Measurements from ENCODE around the gene PPIL3. TPM values are rescaled to one million over a fixed set of nuclear protein-coding genes. Genes with fewer than 3 reads are reported as not detected.

PPIL3 gene
- total RNA-seq, 4 donors from 2014 or later: 6.9 to 16.3 (median 13.4) TPM

DNA sequence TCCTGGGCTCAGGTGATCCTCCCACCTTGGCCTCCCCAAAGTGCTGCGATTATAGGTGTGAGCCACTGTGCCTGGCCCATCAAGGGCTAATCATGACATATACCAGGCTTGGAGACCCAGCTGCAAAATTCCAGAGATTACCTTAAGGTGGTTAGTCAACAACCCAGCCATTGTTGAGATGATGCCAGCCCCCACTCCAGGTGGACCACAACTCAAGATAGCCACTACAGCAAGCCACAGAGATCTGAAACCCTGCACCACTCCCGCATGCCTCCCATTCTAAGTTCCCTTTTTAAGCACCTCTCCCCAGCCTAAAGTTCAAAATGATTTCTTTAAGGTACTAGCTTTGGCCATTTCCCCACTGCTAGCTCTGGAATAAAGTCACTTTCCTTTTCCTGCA lies 19.9 kb downstream of the PPIL3 start:
- DNase-seq (ENCODE audit: extremely low spot score): no peak
- no peaks in the 10 kb centered on the region for H3K9me3 ChIP-seq
- H3K27ac ChIP-seq (replicated peaks in 1 of 4): no peak overlapping the region
- H3K4me1 ChIP-seq: peaks cover 9 to 32% (median 24%) of the 10 kb centered on the region in 4 donors
- whole genome bisulfite sequencing: 91% methylated on average over 2 of the region's 2 CpGs
- H3K27me3 ChIP-seq: no peaks in the 10 kb centered on the region
- TF ChIP-seq, protein P1, sequence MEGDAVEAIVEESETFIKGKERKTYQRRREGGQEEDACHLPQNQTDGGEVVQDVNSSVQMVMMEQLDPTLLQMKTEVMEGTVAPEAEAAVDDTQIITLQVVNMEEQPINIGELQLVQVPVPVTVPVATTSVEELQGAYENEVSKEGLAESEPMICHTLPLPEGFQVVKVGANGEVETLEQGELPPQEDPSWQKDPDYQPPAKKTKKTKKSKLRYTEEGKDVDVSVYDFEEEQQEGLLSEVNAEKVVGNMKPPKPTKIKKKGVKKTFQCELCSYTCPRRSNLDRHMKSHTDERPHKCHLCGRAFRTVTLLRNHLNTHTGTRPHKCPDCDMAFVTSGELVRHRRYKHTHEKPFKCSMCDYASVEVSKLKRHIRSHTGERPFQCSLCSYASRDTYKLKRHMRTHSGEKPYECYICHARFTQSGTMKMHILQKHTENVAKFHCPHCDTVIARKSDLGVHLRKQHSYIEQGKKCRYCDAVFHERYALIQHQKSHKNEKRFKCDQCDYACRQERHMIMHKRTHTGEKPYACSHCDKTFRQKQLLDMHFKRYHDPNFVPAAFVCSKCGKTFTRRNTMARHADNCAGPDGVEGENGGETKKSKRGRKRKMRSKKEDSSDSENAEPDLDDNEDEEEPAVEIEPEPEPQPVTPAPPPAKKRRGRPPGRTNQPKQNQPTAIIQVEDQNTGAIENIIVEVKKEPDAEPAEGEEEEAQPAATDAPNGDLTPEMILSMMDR (IDR thresholded peaks at IDR 0.05): no peak
- TF ChIP-seq POLR2AphosphoS5 (IDR thresholded peaks at IDR 0.05): no peak
- no peak for TF ChIP-seq EP300 (IDR thresholded peaks at IDR 0.05)
- no peak for TF ChIP-seq POLR2A (IDR thresholded peaks at IDR 0.05; ENCODE audit: low read depth)
- H3K4me3 ChIP-seq: no peak overlapping the region
- intact Hi-C loops (cut with DNase I): no loop called here
- H3K36me3 ChIP-seq: peaks cover 6 to 30% (median 17%) of the 10 kb centered on the region in 4 donors

DNA sequence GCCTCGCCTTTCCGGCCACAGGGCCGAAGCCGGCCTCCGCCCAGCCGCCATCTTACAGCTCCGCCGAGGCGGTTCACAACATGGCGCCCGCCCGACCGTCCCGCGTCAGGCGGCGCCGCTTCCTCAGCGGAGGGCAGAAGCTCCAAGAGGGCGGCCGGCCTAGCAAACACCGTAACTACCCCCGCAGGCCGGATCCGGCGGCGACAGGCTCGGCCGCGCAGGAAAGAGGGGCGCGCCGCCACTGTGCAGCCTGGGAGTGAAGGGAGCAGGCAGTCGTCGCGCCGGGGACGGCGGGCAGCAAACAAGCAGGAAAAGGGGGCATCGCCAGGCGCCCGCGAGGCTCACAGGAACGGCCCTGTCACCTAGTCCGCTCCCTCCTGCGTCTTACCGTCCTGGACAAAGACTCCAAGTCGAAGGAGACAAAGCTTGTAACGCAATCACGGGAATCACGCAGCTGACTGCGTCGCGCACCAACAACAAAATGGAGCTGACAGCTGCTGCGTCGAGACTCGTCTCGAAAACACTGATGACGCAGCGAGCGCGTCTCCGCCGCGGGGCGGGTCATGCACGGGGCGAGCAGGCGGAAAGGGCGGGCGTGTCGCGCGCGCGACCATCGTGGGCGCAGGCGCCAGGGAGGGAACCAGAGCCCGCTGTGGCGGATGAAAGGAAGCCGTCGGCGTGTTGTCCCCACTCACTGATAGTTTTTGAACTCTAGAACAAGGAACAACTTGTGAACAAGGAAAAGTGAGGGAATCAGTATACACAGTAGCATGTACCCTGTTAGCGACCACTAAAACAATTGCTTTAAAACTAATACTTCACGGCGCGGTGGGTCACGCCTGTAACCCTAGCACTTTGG lies 24.5 kb downstream of the PPIL3 start, which contains the start of gene CLK1:
Gene CLK1 (minus strand): TSS at position 483 of the 859 bp plus-strand sequence. CDS start 2,796 bp downstream, outside the sequence.
- Histone ChIP-seq H3K4me1 (peaks cover 19 to 58% (median 49%) of the 10 kb centered on the region in 4 donors), H3K27ac (replicated peaks in 1 of 4) (peak within 1 kb of the TSS; percentile 98 to 100 (median 100)), H3K4me3 (peak within 1 kb of the TSS; percentile 76 to 98 (median 90)), H3K9me3 (no peaks in the 10 kb centered on the region), H3K27me3 (peaks cover 0 to 3% (median 0%) of the 10 kb centered on the region in 4 donors), H3K36me3 (peaks cover 1 to 28% (median 7%) of the 10 kb centered on the region in 4 donors)
- intact Hi-C loops (cut with DNase I): loop anchor here (5.0 kb wide), 1 partner anchor 52 kb away; the partner anchor contains the start of gene BZW1
- WGBS: 3% methylated on average over 47 of the region's 89 CpGs
- peak; percentile 98 for DNase-seq (ENCODE audit: extremely low spot score)
- TF ChIP-seq, protein P1 (IDR thresholded peaks at IDR 0.05): no peak
- TF ChIP-seq POLR2A (IDR thresholded peaks at IDR 0.05; ENCODE audit: low read depth) (peak; percentile 96), POLR2AphosphoS5 (IDR thresholded peaks at IDR 0.05) (peak; percentile 100), EP300 (IDR thresholded peaks at IDR 0.05) (peak; percentile 14)

DNA sequence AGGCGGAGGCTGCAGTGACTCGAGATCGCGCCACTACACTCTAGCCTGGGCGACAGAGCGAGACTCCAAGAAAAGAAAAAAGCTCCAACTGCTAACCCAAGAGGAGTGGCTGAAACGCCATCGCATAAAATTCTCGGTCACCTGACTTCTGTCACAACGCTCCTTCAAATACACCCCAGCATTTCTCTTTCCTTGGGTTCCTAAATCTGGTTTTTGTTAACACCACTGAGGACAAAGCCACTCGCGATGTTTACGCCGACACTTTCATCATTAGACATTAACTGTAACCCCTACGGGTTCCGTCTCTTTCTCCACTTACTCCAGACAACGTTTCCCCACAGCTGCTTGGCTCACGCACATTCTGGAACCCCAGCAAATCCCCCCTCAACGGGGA lies 25.1 kb downstream of the PPIL3 start:
- Histone ChIP-seq H3K27ac (replicated peaks in 1 of 4) (peak overlapping the region; percentile 98 to 100 (median 100)), H3K4me3 (peak overlapping the region; percentile 76 to 98 (median 90)), H3K4me1 (peaks cover 25 to 64% (median 55%) of the 10 kb centered on the region in 4 donors), H3K27me3 (peaks cover 0 to 3% (median 0%) of the 10 kb centered on the region in 4 donors), H3K36me3 (peaks cover 7 to 35% (median 13%) of the 10 kb centered on the region in 4 donors), H3K9me3 (no peaks in the 10 kb centered on the region)
- no peak for DNase-seq (ENCODE audit: extremely low spot score)
- intact Hi-C loops (cut with DNase I): loop anchor here (5.0 kb wide), 1 partner anchor 51 kb away; the partner anchor contains the start of gene BZW1
- 0% methylated on average over 19 of the region's 19 CpGs for WGBS
- TF ChIP-seq, protein P1 (IDR thresholded peaks at IDR 0.05): no peak
- TF ChIP-seq POLR2AphosphoS5 (IDR thresholded peaks at IDR 0.05): no peak

DNA sequence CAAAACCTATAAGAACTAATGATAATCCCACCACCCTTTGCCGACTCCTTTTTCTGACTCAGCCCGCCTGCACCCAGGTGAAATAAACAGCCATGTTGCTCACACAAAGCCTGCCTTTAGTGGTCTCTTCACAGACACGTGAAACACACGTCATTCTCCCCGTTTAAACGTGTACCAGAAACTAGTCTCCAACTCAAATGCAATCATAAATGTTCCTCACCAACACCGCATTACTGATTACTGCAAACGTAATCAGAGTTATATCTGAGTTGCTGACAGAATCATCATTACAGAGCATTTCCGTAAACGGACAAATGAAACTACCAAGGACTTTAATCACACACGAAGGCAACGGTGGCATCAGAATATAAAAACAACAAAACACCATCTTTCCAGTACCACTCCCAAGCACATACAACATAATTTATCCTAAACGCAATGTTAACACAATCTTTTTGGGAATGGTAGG lies 26.3 kb downstream of the PPIL3 start:
- H3K4me3 ChIP-seq: peak overlapping the region; percentile 76 to 98 (median 90)
- WGBS: under 1% methylated on average over 13 of the region's 13 CpGs
- no peaks in the 10 kb centered on the region for H3K9me3 ChIP-seq
- H3K27ac ChIP-seq (replicated peaks in 1 of 4): peak overlapping the region; percentile 98 to 100 (median 100)
- peak; percentile 19 for TF ChIP-seq POLR2A (IDR thresholded peaks at IDR 0.05; ENCODE audit: low read depth)
- TF ChIP-seq, protein P1 (IDR thresholded peaks at IDR 0.05): no peak
- no peak for TF ChIP-seq EP300 (IDR thresholded peaks at IDR 0.05)
- peak; percentile 90 for TF ChIP-seq POLR2AphosphoS5 (IDR thresholded peaks at IDR 0.05)
- peaks cover 19 to 47% (median 26%) of the 10 kb centered on the region in 4 donors for H3K36me3 ChIP-seq
- no peak for DNase-seq (ENCODE audit: extremely low spot score)
- H3K27me3 ChIP-seq: peaks cover 0 to 3% (median 0%) of the 10 kb centered on the region in 4 donors
- intact Hi-C loops (cut with DNase I): loop anchor here (5.0 kb wide), 1 partner anchor 50 kb away; the partner anchor contains the start of gene BZW1
- H3K4me1 ChIP-seq: peaks cover 36 to 74% (median 66%) of the 10 kb centered on the region in 4 donors

Measured in esophagus muscularis mucosa (tissue), 4 donors.